GM20000 (cell line): ENCODE measurements around the gene ITGA7.

Source experiments
- DNase-seq: peaks from one replicate; pipeline ENCODE4 v3.0.0; 2012; ENCODE audit warnings: low spot score
- TF ChIP-seq, protein P1 (sequence below): IDR thresholded peaks from 2 replicates; pipeline ENCODE4 v1.5.1; 2012; ENCODE audit warnings: mild to moderate bottlenecking, control low read depth; ENCODE audit errors: extremely low read depth, missing control alignments

Gene ITGA7

DNA sequence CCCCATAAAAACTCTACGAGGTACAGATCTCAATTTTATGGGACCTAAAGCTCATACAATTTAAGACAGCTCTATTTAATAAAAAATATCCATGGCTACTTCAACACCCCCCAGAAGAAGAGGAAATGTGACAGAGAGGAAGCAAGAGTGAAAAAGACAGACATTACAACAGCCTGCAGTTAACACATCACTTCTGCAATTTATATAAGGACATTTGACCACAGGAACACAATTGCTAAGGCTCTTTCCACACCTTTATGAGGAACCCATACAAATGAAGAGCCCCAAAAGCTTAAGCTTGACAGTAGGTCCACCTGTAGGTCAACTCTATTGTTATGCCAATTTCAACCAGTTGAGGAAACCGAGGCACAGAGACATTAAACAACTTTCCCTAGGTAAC lies 65.4 kb downstream of the ITGA7 start:
- TF ChIP-seq, protein P1, sequence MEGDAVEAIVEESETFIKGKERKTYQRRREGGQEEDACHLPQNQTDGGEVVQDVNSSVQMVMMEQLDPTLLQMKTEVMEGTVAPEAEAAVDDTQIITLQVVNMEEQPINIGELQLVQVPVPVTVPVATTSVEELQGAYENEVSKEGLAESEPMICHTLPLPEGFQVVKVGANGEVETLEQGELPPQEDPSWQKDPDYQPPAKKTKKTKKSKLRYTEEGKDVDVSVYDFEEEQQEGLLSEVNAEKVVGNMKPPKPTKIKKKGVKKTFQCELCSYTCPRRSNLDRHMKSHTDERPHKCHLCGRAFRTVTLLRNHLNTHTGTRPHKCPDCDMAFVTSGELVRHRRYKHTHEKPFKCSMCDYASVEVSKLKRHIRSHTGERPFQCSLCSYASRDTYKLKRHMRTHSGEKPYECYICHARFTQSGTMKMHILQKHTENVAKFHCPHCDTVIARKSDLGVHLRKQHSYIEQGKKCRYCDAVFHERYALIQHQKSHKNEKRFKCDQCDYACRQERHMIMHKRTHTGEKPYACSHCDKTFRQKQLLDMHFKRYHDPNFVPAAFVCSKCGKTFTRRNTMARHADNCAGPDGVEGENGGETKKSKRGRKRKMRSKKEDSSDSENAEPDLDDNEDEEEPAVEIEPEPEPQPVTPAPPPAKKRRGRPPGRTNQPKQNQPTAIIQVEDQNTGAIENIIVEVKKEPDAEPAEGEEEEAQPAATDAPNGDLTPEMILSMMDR, result no peak

DNA sequence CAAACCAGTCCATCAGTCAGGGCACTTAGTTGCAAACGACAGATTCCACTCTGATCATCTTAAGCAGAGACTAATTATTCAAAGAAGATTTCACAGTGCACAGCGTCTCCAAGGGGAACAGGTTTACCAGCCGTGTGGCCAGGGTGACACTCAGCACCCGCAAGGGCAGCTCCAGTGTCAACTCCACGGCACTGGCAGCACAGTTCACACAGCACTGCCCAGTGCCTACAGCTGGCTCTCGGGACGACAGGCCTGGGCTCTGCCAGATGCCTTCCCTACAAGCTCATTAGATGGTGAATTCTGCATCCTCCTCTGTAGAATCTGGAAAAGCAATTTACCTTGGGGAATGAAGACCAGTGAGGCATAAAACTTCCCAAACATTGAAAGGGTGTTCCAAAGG lies 66.1 kb downstream of the ITGA7 start:
- no peak for DNase-seq
- TF ChIP-seq, protein P1, result no peak

More for the DNA sequence above, 65.4 kb downstream of the ITGA7 start:
- DNase-seq, result no peak

DNA sequence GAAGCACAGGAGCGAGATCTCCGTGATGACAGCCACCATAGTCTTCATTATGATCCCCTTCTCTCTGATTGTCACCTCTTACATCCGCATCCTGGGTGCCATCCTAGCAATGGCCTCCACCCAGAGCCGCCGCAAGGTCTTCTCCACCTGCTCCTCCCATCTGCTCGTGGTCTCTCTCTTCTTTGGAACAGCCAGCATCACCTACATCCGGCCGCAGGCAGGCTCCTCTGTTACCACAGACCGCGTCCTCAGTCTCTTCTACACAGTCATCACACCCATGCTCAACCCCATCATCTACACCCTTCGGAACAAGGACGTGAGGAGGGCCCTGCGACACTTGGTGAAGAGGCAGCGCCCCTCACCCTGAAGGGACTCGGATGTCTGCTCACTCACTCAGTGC lies 70.2 kb downstream of the ITGA7 start:
- no peak for DNase-seq

DNA sequence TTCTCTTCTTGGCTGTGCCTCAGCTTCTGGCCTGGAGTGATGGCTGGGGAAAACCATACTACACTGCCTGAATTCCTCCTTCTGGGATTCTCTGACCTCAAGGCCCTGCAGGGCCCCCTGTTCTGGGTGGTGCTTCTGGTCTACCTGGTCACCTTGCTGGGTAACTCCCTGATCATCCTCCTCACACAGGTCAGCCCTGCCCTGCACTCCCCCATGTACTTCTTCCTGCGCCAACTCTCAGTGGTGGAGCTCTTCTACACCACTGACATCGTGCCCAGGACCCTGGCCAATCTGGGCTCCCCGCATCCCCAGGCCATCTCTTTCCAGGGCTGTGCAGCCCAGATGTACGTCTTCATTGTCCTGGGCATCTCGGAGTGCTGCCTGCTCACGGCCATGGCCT lies 70.9 kb downstream of the ITGA7 start, which contains the start of gene OR10P1:
Gene OR10P1, plus strand, starts transcription at position 40 of the 400 bp plus-strand sequence. Its CDS starts 0 bp downstream, at position 40.
- TF ChIP-seq, protein P1, result no peak
- DNase-seq, result no peak

More for the DNA sequence above, 70.2 kb downstream of the ITGA7 start:
- TF ChIP-seq, protein P1, result no peak

DNA sequence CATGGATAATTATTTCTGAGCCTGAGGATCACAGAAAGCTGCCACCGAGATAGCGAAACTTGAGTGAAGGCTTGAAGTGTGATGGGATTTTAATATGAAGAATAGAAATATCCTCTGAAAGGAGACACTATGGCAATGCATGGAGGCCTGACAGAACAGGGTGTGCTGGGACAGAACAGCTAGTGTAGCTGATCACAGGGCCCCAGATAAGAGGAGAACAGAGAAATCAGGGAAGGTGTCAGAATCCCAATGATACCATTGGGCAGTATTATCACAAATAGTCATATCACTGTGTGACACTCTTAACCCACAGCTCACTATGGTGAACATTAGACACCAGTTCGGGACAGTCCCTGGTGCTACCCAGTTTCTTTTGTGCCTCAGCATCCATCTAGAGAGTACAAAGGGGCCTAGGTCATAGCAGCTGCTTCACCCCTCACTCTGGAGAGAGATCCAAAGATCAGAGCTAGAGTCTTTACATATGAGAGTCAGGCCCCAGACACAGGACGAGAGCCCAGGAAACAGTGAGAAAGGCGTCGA lies 71.5 kb downstream of the ITGA7 start:
- no peak for DNase-seq
- TF ChIP-seq, protein P1, result no peak
